Measurements from ENCODE around the gene ICAM1.

Gene ICAM1

GRCh38 chr19:10270616-10271394 is at the start of gene ICAM1:
TSS of gene ICAM1 (plus strand) at chr19:10271120. CDS start at chr19:10271160, 40 bp downstream.
- peak; percentile 90 to 94 for DNase-seq (ENCODE audit: low read depth in 2 of 2)
- peak within 1 kb of the TSS; percentile 65 to 66 for H3K4me3 ChIP-seq (replicated peaks in 1 of 2; ENCODE audit: low read depth in 2 of 2, low read length in 2 of 2)
- no peak for TF ChIP-seq CTCF (IDR thresholded peaks at IDR 0.05; ENCODE audit: low read depth, low read length)

- no peak overlapping the region for H3K4me3 ChIP-seq (replicated peaks in 1 of 2; ENCODE audit: low read depth in 2 of 2, low read length in 2 of 2)
- no peak for DNase-seq (ENCODE audit: low read depth in 2 of 2)
- TF ChIP-seq CTCF (IDR thresholded peaks at IDR 0.05; ENCODE audit: low read depth, low read length), result no peak
Observed at GRCh38 chr19:10222201-10222890, 48.6 kb upstream of the ICAM1 start.

GRCh38 chr19:10223488-10224213 is 47.3 kb upstream of the ICAM1 start:
- H3K4me3 ChIP-seq (replicated peaks in 1 of 2; ENCODE audit: low read depth in 2 of 2, low read length in 2 of 2), result no peak overlapping the region
- TF ChIP-seq CTCF (IDR thresholded peaks at IDR 0.05; ENCODE audit: low read depth, low read length), result no peak

GRCh38 chr19:10224337-10224736 is 46.6 kb upstream of the ICAM1 start:
- TF ChIP-seq CTCF (IDR thresholded peaks at IDR 0.05; ENCODE audit: low read depth, low read length), result no peak
- no peak overlapping the region for H3K4me3 ChIP-seq (replicated peaks in 1 of 2; ENCODE audit: low read depth in 2 of 2, low read length in 2 of 2)
- DNase-seq (ENCODE audit: low read depth in 2 of 2), result no peak

More at GRCh38 chr19:10223488-10224213, 47.3 kb upstream of the ICAM1 start:
- no peak for DNase-seq (ENCODE audit: low read depth in 2 of 2)

GRCh38 chr19:10226021-10226375 is 44.9 kb upstream of the ICAM1 start:
- no peak for DNase-seq (ENCODE audit: low read depth in 2 of 2)
- TF ChIP-seq CTCF (IDR thresholded peaks at IDR 0.05; ENCODE audit: low read depth, low read length), result no peak
- H3K4me3 ChIP-seq (replicated peaks in 1 of 2; ENCODE audit: low read depth in 2 of 2, low read length in 2 of 2), result no peak overlapping the region

- DNase-seq (ENCODE audit: low read depth in 2 of 2), result peak; percentile 87 to 98
- no peak overlapping the region for H3K4me3 ChIP-seq (replicated peaks in 1 of 2; ENCODE audit: low read depth in 2 of 2, low read length in 2 of 2)
Observed at GRCh38 chr19:10226376-10227025, 44.4 kb upstream of the ICAM1 start.

More at GRCh38 chr19:10226376-10227025, 44.4 kb upstream of the ICAM1 start:
- TF ChIP-seq CTCF (IDR thresholded peaks at IDR 0.05; ENCODE audit: low read depth, low read length), result no peak
